HEK293 (cell line): ENCODE results near the gene ZNF483.

Source experiments
- CTCF ChIA-PET: fragments of 350-600 bp; formaldehyde crosslinking; extraction: SDS; loops from one replicate; lab custom pipeline; 2021; ENCODE audit warnings: antibody characterized with exemption; lab: Yijun Ruan, JAX
- POLR2A ChIA-PET: fragments of 300-600 bp; formaldehyde crosslinking; extraction: SDS; loops from one replicate; lab custom pipeline; 2020; ENCODE audit warnings: antibody characterized with exemption, inconsistent platforms; lab: Yijun Ruan, JAX
- H3K27ac ChIP-seq: fragments of 200-500 bp; sonication (Bioruptor generic); 2 replicates; pipeline ENCODE4 v1.5.1; 2014; ENCODE audit warnings: low read depth, low read length, control low read depth, inconsistent platforms; ENCODE audit errors: extremely low read depth
- H3K36me3 ChIP-seq, 2 experiments: fragments of 200-500 bp in 1 of 2; sonication (Bioruptor generic) in 1 of 2; 1 replicate in 1 of 2; 2 replicates in 1 of 2; pipeline ENCODE4 v1.5.1; 2014 to 2017; ENCODE audit warnings: inconsistent platforms in 2 of 2, low read length in 2 of 2; ENCODE audit not compliant: control insufficient read depth in 2 of 2, insufficient read depth in 1 of 2
- H3K4me1 ChIP-seq: fragments of 200-500 bp; sonication (Bioruptor generic); 2 replicates; pipeline ENCODE4 v1.5.1; 2014; ENCODE audit warnings: mild to moderate bottlenecking, low read length, inconsistent platforms; ENCODE audit not compliant: control insufficient read depth, insufficient read depth
- H3K4me3 ChIP-seq: 2 replicates; pipeline ENCODE4 v1.5.1; 2011; ENCODE audit warnings: low read depth, mild to moderate bottlenecking, control low read depth, low read length, moderate library complexity
- H3K9me3 ChIP-seq: fragments of 200-500 bp; sonication (Bioruptor generic); 2 replicates; pipeline ENCODE4 v1.5.1; 2014; ENCODE audit warnings: low read depth, low read length, inconsistent platforms; ENCODE audit not compliant: control insufficient read depth, insufficient read depth
- BCL11A ChIP-seq: fragments of 450-650 bp; formaldehyde crosslinking; IDR thresholded peaks from 2 replicates; pipeline ENCODE4 v1.5.1; 2016; ENCODE audit warnings: low read depth, missing biosample characterization, missing genetic modification characterization
- MZF1 ChIP-seq: fragments of 450-650 bp; formaldehyde crosslinking; IDR thresholded peaks from 2 replicates; pipeline ENCODE4 v1.5.1; 2017; ENCODE audit warnings: missing biosample characterization, missing genetic modification characterization, borderline replicate concordance
- ZBTB21 ChIP-seq: fragments of 450-650 bp; formaldehyde crosslinking; IDR thresholded peaks from 2 replicates; pipeline ENCODE4 v1.5.1; 2017; ENCODE audit warnings: missing biosample characterization, missing genetic modification characterization
- ZBTB48 ChIP-seq: fragments of 450-650 bp; formaldehyde crosslinking; IDR thresholded peaks from 2 replicates; pipeline ENCODE4 v1.5.1; 2016; ENCODE audit warnings: missing biosample characterization, missing genetic modification characterization
- ZBTB7A ChIP-seq: fragments of 450-650 bp; formaldehyde crosslinking; IDR thresholded peaks from 2 replicates; pipeline ENCODE4 v1.5.1; 2016; ENCODE audit warnings: low read depth, missing biosample characterization, missing genetic modification characterization
- ZFP41 ChIP-seq: fragments of 450-650 bp; formaldehyde crosslinking; IDR thresholded peaks from 2 replicates; pipeline ENCODE4 v1.5.1; 2016; ENCODE audit warnings: missing biosample characterization, missing genetic modification characterization, borderline replicate concordance
- ZNF132 ChIP-seq: fragments of 450-650 bp; formaldehyde crosslinking; IDR thresholded peaks from 2 replicates; pipeline ENCODE4 v1.5.1; 2017; ENCODE audit warnings: missing biosample characterization, missing genetic modification characterization, borderline replicate concordance
- ZNF146 ChIP-seq: fragments of 450-650 bp; formaldehyde crosslinking; IDR thresholded peaks from 2 replicates; pipeline ENCODE4 v1.5.1; 2016; ENCODE audit warnings: missing biosample characterization, missing genetic modification characterization
- ZNF23 ChIP-seq: fragments of 450-650 bp; formaldehyde crosslinking; IDR thresholded peaks from 2 replicates; pipeline ENCODE4 v1.5.1; 2016; ENCODE audit warnings: missing biosample characterization, missing genetic modification characterization, borderline replicate concordance
- ZNF266 ChIP-seq: fragments of 450-650 bp; formaldehyde crosslinking; IDR thresholded peaks from 2 replicates; pipeline ENCODE4 v1.5.1; 2016; ENCODE audit warnings: missing biosample characterization, missing genetic modification characterization, low read depth
- ZNF433 ChIP-seq: fragments of 450-650 bp; formaldehyde crosslinking; IDR thresholded peaks from 2 replicates; pipeline ENCODE4 v1.5.1; 2016; ENCODE audit warnings: missing biosample characterization, missing genetic modification characterization, low read depth
- ZNF558 ChIP-seq: fragments of 450-650 bp; formaldehyde crosslinking; IDR thresholded peaks from 2 replicates; pipeline ENCODE4 v1.5.1; 2016; ENCODE audit warnings: missing biosample characterization, missing genetic modification characterization
- ZNF621 ChIP-seq: fragments of 450-650 bp; formaldehyde crosslinking; IDR thresholded peaks from 2 replicates; pipeline ENCODE4 v1.5.1; 2017; ENCODE audit warnings: missing biosample characterization, missing genetic modification characterization
- ZNF623 ChIP-seq: fragments of 450-650 bp; formaldehyde crosslinking; IDR thresholded peaks from 2 replicates; pipeline ENCODE4 v1.5.1; 2016; ENCODE audit warnings: missing biosample characterization, missing genetic modification characterization
- ZNF768 ChIP-seq: fragments of 450-650 bp; formaldehyde crosslinking; IDR thresholded peaks from 2 replicates; pipeline ENCODE4 v1.5.1; 2018; ENCODE audit warnings: missing biosample characterization, mild to moderate bottlenecking, missing genetic modification characterization
- ZSCAN23 ChIP-seq: fragments of 450-650 bp; formaldehyde crosslinking; IDR thresholded peaks from 2 replicates; pipeline ENCODE4 v1.5.1; 2016; ENCODE audit warnings: missing biosample characterization, missing genetic modification characterization
- TF ChIP-seq, protein P1 (sequence below): fragments of 450-650 bp; IDR thresholded peaks from 2 replicates; pipeline ENCODE4 v1.5.1; 2018; ENCODE audit warnings: missing biosample characterization, mild to moderate bottlenecking, missing genetic modification characterization
- TF ChIP-seq, protein P2 (sequence below): fragments of 450-650 bp; formaldehyde crosslinking; IDR thresholded peaks from 2 replicates; pipeline ENCODE4 v1.5.1; 2016; ENCODE audit warnings: missing biosample characterization, missing genetic modification characterization

ZNF483 gene

GRCh38 chr9:111605041-111605559 lies 80.1 kb downstream of the ZNF483 start (continued):
- TF ChIP-seq ZBTB48 (tag by site-specific recombination), result no peak

DNA sequence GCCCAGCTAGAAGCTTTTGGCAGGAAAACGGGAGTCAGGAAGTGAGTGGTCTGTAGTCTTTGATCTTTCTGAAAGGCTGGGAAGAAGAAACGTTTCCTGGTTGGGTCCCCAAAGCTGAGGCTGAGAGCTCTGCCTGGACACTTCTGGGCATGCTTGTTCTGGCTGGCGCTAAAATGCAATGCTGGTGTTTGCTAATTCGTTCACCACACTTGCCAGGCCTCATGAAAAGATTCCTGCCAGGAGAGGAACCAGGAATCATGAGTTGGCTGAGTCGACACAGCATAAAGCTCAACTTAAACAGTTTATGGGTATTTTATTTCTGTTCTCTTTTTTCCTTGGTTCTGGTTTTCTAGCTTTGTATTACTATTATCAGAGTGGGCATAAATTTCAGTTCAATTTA lies 85.2 kb downstream of the ZNF483 start:
- CTCF ChIA-PET, result interaction anchor here (0.7 to 0.9 kb wide), 2 partner anchors 12 to 89 kb away, joined by 3 read pairs; no protein-coding TSS in a partner anchor
- TF ChIP-seq MZF1 (tag by site-specific recombination), result no peak
- TF ChIP-seq, protein P1, sequence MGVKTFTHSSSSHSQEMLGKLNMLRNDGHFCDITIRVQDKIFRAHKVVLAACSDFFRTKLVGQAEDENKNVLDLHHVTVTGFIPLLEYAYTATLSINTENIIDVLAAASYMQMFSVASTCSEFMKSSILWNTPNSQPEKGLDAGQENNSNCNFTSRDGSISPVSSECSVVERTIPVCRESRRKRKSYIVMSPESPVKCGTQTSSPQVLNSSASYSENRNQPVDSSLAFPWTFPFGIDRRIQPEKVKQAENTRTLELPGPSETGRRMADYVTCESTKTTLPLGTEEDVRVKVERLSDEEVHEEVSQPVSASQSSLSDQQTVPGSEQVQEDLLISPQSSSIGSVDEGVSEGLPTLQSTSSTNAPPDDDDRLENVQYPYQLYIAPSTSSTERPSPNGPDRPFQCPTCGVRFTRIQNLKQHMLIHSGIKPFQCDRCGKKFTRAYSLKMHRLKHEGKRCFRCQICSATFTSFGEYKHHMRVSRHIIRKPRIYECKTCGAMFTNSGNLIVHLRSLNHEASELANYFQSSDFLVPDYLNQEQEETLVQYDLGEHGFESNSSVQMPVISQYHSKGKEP (tag by site-specific recombination), result no peak
- TF ChIP-seq, protein P2, sequence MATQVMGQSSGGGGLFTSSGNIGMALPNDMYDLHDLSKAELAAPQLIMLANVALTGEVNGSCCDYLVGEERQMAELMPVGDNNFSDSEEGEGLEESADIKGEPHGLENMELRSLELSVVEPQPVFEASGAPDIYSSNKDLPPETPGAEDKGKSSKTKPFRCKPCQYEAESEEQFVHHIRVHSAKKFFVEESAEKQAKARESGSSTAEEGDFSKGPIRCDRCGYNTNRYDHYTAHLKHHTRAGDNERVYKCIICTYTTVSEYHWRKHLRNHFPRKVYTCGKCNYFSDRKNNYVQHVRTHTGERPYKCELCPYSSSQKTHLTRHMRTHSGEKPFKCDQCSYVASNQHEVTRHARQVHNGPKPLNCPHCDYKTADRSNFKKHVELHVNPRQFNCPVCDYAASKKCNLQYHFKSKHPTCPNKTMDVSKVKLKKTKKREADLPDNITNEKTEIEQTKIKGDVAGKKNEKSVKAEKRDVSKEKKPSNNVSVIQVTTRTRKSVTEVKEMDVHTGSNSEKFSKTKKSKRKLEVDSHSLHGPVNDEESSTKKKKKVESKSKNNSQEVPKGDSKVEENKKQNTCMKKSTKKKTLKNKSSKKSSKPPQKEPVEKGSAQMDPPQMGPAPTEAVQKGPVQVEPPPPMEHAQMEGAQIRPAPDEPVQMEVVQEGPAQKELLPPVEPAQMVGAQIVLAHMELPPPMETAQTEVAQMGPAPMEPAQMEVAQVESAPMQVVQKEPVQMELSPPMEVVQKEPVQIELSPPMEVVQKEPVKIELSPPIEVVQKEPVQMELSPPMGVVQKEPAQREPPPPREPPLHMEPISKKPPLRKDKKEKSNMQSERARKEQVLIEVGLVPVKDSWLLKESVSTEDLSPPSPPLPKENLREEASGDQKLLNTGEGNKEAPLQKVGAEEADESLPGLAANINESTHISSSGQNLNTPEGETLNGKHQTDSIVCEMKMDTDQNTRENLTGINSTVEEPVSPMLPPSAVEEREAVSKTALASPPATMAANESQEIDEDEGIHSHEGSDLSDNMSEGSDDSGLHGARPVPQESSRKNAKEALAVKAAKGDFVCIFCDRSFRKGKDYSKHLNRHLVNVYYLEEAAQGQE (tag by site-specific recombination), result no peak
- no peak for TF ChIP-seq ZNF266 (tag by site-specific recombination)
- Histone ChIP-seq H3K27ac (no peak overlapping the region), H3K4me1 (no peaks in the 10 kb centered on the region), H3K9me3 (no peaks in the 10 kb centered on the region), H3K36me3 (no peaks in the 10 kb centered on the region), H3K4me3 (no peak overlapping the region)
- POLR2A ChIA-PET, result interaction anchor here (1.7 kb wide), 1 partner anchor 21 kb away, joined by 5 read pairs; the partner anchor contains the start of gene DNAJC25

DNA sequence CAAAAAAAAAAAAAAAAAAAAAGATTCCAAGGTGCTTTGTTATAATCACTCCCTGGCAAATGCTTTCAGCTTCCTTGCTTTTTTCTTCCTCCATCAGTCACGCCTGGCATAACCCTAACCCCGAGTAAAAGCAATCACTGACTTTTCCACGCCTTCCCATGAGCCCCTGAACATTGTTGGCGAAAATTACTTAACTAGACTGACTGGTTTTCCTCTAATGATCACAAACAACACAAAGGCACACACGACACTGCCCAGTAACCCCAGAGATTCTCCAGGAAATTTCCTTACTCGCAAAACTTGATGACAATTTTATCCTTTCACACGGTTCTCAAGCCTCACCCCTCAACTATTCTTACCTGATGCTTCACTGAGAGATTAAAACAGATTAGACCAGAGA lies 85.9 kb downstream of the ZNF483 start:
- H3K4me1 ChIP-seq, result no peaks in the 10 kb centered on the region
- no peaks in the 10 kb centered on the region for H3K9me3 ChIP-seq
- TF ChIP-seq ZFP41 (tag by site-specific recombination), result no peak
- TF ChIP-seq ZNF23 (tag by site-specific recombination), result no peak
- TF ChIP-seq ZNF132 (tag by site-specific recombination), result no peak
- TF ChIP-seq ZNF621 (tag by site-specific recombination), result no peak
- TF ChIP-seq ZSCAN23 (tag by site-specific recombination), result no peak
- no peak for TF ChIP-seq ZNF623 (tag by site-specific recombination)
- POLR2A ChIA-PET, result interaction anchor here (1.7 kb wide), 1 partner anchor 20 kb away, joined by 5 read pairs; the partner anchor contains the start of gene DNAJC25
- CTCF ChIA-PET, result interaction anchor here (0.9 kb wide), 1 partner anchor 13 kb away, joined by 3 read pairs; no protein-coding TSS in a partner anchor
- H3K4me3 ChIP-seq, result no peak overlapping the region
- no peaks in the 10 kb centered on the region for H3K36me3 ChIP-seq
- no peak overlapping the region for H3K27ac ChIP-seq

- ChIA-PET POLR2A (no interaction called here), CTCF (interaction anchor here (0.7 to 1.6 kb wide), 4 partner anchors 10 to 484 kb away, joined by 3 to 4 read pairs (median 4); no protein-coding TSS in a partner anchor)
- Histone ChIP-seq H3K36me3 (no peaks in the 10 kb centered on the region), H3K27ac (no peak overlapping the region), H3K4me1 (no peaks in the 10 kb centered on the region), H3K9me3 (no peaks in the 10 kb centered on the region), H3K4me3 (no peak overlapping the region)
- TF ChIP-seq, protein P2 (tag by site-specific recombination), result no peak
- TF ChIP-seq ZNF266 (tag by site-specific recombination) (no peak), ZNF768 (tag by site-specific recombination) (no peak), ZBTB21 (tag by site-specific recombination) (no peak), ZBTB7A (tag by site-specific recombination) (no peak), ZNF146 (tag by site-specific recombination) (no peak), ZNF558 (tag by site-specific recombination) (no peak), BCL11A (no peak), ZNF433 (tag by site-specific recombination) (no peak)
Observed at GRCh38 chr9:111613436-111614040, 88.6 kb downstream of the ZNF483 start.
